ENCODE data around the gene NPAS3. TPM values are rescaled to one million over a fixed set of nuclear protein-coding genes. Genes with fewer than 3 reads are reported as not detected.

Gene NPAS3
- total RNA-seq, 1 experiment from 2014 or later: not detected

GRCh38 chr14:33737446-33737845 is 798.8 kb downstream of the NPAS3 start:
- no peaks in the 10 kb centered on the region for H4K20me1 ChIP-seq (ENCODE audit: insufficient read depth)
- no TSS peak for BruUV-seq (replicated peaks)
- no peak overlapping the region for H2AFZ ChIP-seq
- TF ChIP-seq EZH2 (IDR thresholded peaks at IDR 0.05; ENCODE audit: low read depth): no peak
- POLR2A ChIA-PET (ENCODE audit: unreplicated experiment): no interaction called here
- DNase-seq: no peak
- H3K4me3 ChIP-seq: no peak overlapping the region
- H3K79me2 ChIP-seq (ENCODE audit: low read depth): no peaks in the 10 kb centered on the region
- H3K9me3 ChIP-seq (ENCODE audit: insufficient read depth, low read depth): no peaks in the 10 kb centered on the region
- intact Hi-C loops (cut with micrococcal nuclease; ENCODE audit: unreplicated experiment): no loop called here
- H3K4me1 ChIP-seq (replicated peaks; ENCODE audit: insufficient read depth): no peaks in the 10 kb centered on the region
- H3K9me2 ChIP-seq (ENCODE audit: insufficient read depth): no peaks in the 10 kb centered on the region
- no peaks in the 10 kb centered on the region for H3K36me3 ChIP-seq (ENCODE audit: low read depth)
- H3K27ac ChIP-seq: no peak overlapping the region
- CTCF ChIA-PET: no interaction called here
- H3K27me3 ChIP-seq (ENCODE audit: insufficient read depth, low read depth): no peaks in the 10 kb centered on the region
- H3F3A ChIP-seq (ENCODE audit: insufficient read depth, low read depth): no peaks in the 10 kb centered on the region
- H3K4me2 ChIP-seq: no peak overlapping the region

GRCh38 chr14:33738029-33738428 is 799.4 kb downstream of the NPAS3 start:
- BruUV-seq (replicated peaks): no TSS peak
- intact Hi-C loops (cut with micrococcal nuclease; ENCODE audit: unreplicated experiment): no loop called here
- no peaks in the 10 kb centered on the region; the same call in 1 of the 2 replicates for H3K9me3 ChIP-seq (ENCODE audit: insufficient read depth, low read depth)
- no peaks in the 10 kb centered on the region for H3K4me1 ChIP-seq (replicated peaks; ENCODE audit: insufficient read depth)
- no peaks in the 10 kb centered on the region for H3K36me3 ChIP-seq (ENCODE audit: low read depth)
- H3K9me2 ChIP-seq (ENCODE audit: insufficient read depth): no peaks in the 10 kb centered on the region
- no peak overlapping the region for H3K4me2 ChIP-seq
- H4K20me1 ChIP-seq (ENCODE audit: insufficient read depth): no peaks in the 10 kb centered on the region
- no peak overlapping the region for H3K27ac ChIP-seq
- ChIA-PET POLR2A (ENCODE audit: unreplicated experiment) (no interaction called here), CTCF (interaction anchor here (0.6 kb wide), 1 partner anchor 28 kb away, joined by 3 read pairs; no protein-coding TSS in a partner anchor)
- H2AFZ ChIP-seq: no peak overlapping the region
- H3K27me3 ChIP-seq (ENCODE audit: insufficient read depth, low read depth): no peaks in the 10 kb centered on the region
- TF ChIP-seq CTCF (conservative IDR thresholded peaks at IDR 0.05): no peak
- no peak for TF ChIP-seq EZH2 (IDR thresholded peaks at IDR 0.05; ENCODE audit: low read depth)
- H3K4me3 ChIP-seq: no peak overlapping the region
- no peak for DNase-seq
- no peaks in the 10 kb centered on the region for H3K79me2 ChIP-seq (ENCODE audit: low read depth)
- no peaks in the 10 kb centered on the region for H3F3A ChIP-seq (ENCODE audit: insufficient read depth, low read depth)

GRCh38 chr14:33738491-33738890 is 799.8 kb downstream of the NPAS3 start:
- H3K9me3 ChIP-seq (ENCODE audit: insufficient read depth, low read depth): no peaks in the 10 kb centered on the region; the same call in 1 of the 2 replicates
- no peak overlapping the region for H2AFZ ChIP-seq
- no peaks in the 10 kb centered on the region for H3K36me3 ChIP-seq (ENCODE audit: low read depth)

More at GRCh38 chr14:33738491-33738890, 799.8 kb downstream of the NPAS3 start:
- Histone ChIP-seq H3K9me2 (ENCODE audit: insufficient read depth) (no peaks in the 10 kb centered on the region), H3K4me1 (replicated peaks; ENCODE audit: insufficient read depth) (no peaks in the 10 kb centered on the region), H3K27me3 (ENCODE audit: insufficient read depth, low read depth) (no peaks in the 10 kb centered on the region), H3K4me2 (no peak overlapping the region), H3K27ac (no peak overlapping the region), H3F3A (ENCODE audit: insufficient read depth, low read depth) (no peaks in the 10 kb centered on the region), H4K20me1 (ENCODE audit: insufficient read depth) (no peaks in the 10 kb centered on the region), H3K4me3 (no peak overlapping the region), H3K79me2 (ENCODE audit: low read depth) (no peaks in the 10 kb centered on the region)
- intact Hi-C loops (cut with micrococcal nuclease; ENCODE audit: unreplicated experiment): no loop called here
- no peak for TF ChIP-seq EZH2 (IDR thresholded peaks at IDR 0.05; ENCODE audit: low read depth)
- TF ChIP-seq CTCF (conservative IDR thresholded peaks at IDR 0.05): no peak
- ChIA-PET CTCF (no interaction called here), POLR2A (ENCODE audit: unreplicated experiment) (no interaction called here)
- no TSS peak for BruUV-seq (replicated peaks)
- no peak for DNase-seq
